Glomerular visceral epithelial cell (primary cell): Measurements from ENCODE around the gene KPNA6.
"Not testable (repeated sequence)": the region's sequence is repeated elsewhere in the genome, so short reads cannot be mapped to it uniquely, and the experiment has no call there.

Source experiments
- DNase-seq: peaks from one replicate; pipeline ENCODE4 v3.0.0-alpha.2; 2016; ENCODE audit errors: extremely low spot score

Gene KPNA6

DNA sequence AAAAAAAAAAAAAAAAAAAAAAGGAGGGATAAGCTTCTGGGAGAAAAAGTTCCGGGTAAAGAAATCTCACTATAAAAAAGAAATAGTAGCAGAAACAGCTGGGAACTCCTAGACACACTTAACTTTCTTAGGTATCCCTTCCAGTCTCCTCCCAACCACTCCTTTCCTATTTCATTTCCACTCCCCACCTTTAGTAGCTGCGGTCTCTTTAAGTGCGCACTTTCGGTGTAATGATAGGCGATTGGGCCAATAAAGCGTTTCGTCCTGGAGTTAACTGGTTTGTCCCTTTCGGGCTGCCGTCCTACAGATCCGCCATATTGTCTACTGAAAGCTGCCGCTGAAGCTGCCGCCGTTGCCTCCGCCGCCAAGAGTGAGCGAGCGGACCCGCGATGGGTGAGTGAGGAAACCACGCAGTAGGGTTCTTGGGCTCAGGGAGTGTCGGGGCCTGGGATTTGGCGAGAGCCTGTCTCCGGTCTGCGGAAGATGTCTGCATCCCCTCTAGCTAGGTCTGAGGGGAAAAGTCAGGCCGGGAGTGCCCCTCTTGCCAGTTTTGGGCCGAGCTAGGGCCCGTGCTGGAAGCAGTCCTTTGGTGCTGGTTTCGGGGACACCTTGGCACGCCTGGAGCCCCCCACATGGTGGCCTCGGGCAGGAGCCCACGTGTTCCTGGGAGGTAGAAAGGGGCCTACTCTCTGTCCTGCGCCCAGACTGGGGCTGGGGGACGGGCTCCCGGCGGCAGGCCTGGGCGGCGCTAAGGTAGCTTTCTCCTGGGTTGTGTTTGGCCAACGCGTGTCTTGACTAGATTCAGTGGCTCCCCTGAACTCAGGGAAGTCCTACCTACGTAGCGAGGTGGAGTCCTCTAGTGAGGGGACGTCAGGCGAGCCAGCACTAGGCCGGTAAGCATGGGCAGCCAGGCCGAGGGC lies at the start of gene KPNA6:
KPNA6 (plus strand) TSS at position 315 of the 920 bp plus-strand sequence; CDS start at position 390, 75 bp downstream.
- peak; percentile 94 for DNase-seq

DNA sequence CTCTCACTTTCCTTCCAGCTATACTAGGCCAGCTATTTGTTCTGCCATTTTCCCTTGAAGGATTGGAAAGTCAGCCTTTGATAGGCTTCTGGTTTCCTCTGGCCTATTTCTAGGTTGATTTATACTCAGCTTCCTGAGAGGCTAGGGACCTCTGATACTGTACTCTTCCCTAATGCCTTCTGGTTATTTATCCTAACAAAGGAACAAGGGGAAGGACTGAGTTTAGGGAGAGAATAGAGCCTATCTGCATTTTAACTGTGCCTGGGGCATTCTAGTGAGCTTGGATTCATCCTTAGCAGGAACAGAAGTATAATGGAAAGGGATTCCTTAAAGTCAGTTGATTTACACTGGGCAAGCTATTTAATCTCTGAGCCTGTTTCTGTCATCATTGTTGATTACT lies 46.9 kb upstream of the KPNA6 start:
- DNase-seq: no peak

DNA sequence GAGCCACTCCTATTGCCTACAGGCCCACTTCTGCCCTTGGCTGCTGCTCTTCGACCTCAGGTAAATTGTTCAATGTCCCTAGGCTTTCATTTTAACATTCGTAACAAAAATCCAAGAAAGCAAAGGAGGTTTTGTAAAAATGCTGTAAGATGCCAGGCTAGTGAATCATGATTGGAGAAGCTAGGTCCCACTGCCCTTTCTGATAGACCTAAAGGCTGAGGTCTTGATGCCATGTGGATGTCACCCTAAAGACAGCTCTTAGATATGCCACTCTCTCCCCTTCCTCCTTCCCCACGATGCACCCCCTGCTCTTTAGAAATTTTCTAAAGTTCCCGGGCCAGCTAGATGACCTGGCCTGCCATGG lies 45.0 kb upstream of the KPNA6 start:
- DNase-seq: peak; percentile 13

DNA sequence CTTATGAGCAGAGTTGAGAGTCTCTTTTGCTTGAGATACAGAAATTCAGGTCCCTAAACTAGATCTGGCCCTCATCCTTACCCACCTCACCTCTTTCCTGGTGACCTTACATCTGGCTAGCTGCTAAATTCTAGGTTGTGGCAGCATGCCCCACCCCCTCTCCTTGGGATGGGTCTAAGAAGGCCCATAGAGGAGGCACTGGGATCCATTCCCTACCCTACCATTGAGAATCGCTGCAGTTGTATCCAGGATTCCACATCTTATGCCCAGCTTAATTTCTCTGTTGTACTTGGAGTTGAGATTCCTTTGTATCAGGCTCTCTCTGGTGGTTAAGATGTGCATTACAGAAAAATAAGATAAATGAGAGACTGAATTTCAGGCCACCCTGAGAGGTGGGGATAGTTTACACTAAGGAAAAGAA lies 44.6 kb upstream of the KPNA6 start:
- DNase-seq: peak; percentile 57

DNA sequence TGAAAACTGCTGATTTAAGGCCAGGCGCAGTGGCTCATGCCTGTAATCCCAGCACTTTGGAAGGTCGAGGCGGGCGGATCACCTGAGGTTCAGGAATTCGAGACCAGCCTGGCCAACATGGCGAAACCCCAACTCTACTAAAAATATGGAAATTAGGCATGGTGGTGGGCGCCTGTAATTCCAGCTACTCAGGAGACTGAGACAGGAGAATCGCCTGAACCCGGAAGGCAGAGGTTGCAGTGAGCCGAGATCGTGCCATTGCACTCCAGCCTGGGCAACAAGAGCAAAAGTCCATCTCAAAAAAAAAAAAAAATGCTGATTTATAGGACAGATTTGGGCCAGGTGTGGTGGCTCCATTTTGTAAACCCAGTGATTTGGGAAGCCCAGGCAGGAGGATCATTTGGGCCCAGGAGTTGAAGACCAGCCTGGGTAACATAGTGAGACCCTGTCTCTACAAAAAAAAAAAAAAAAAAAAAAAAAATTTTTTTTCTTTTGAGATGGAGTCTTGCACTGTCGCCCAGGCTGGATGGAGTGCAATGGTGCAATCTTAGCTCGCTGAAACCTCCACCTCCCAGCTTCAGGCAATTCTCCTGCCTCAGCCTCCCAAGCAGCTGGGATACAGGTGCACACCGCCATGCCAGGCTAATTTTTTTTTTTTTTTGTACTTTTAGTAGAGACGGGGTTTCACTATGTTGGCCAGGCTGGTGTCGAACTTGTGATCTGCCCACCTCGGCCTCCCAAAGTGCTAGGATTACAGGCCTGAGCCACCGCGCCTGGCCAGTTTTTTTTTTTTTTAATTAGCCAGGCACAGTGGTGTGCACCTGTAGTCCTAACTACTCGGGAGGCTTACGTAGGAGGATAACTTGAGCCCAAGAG lies 42.0 kb upstream of the KPNA6 start:
- DNase-seq: not testable (repeated sequence)

DNA sequence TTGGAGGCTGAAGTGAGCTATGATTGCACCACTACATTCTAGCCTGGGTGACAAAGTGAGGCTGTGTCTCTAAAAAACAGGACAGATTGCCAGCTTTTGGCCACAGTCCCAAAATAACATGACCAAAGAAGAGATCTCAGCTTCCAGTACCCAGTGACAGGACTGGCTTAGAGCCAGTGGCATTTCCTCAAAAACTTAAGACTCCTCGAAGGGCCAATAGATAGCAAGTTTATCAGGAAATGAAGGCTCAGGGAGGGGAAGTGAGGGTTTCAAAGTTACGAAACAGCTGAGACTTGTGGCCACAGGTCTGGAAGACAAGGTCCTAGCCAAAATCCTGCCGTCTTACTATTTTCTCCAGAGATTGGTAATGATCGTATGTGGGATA lies 41.4 kb upstream of the KPNA6 start:
- DNase-seq: peak; percentile 82

DNA sequence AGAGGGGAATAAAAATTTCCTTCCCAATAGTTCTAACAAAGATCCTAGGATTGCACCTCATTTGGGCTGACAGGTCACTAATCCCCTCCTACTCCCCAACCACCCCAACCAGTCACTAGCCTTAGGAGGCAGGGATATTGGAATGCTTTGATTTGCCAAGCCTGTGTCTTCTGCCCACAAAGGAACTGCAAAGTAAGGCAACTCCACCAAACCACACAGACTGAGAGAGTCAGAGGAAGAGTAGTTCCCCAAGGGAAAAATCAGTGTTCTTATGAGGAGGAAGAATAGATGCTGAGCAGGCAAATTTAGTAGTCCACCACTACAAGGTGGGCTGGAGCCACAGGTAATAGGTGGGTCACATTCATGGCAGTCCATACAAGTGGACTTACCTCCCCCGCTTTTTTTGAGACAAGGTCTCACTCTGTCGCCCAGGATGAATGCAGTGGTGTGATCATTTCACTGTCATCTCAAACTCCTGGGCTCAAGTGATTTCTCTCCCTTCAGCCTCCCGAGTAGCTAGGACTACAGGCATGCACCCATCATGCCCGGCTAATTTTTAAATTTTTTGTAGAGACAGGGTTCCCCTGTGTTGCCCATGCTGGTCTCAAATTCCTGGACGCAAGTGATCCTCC lies 38.8 kb upstream of the KPNA6 start:
- peak; percentile 71 for DNase-seq

DNA sequence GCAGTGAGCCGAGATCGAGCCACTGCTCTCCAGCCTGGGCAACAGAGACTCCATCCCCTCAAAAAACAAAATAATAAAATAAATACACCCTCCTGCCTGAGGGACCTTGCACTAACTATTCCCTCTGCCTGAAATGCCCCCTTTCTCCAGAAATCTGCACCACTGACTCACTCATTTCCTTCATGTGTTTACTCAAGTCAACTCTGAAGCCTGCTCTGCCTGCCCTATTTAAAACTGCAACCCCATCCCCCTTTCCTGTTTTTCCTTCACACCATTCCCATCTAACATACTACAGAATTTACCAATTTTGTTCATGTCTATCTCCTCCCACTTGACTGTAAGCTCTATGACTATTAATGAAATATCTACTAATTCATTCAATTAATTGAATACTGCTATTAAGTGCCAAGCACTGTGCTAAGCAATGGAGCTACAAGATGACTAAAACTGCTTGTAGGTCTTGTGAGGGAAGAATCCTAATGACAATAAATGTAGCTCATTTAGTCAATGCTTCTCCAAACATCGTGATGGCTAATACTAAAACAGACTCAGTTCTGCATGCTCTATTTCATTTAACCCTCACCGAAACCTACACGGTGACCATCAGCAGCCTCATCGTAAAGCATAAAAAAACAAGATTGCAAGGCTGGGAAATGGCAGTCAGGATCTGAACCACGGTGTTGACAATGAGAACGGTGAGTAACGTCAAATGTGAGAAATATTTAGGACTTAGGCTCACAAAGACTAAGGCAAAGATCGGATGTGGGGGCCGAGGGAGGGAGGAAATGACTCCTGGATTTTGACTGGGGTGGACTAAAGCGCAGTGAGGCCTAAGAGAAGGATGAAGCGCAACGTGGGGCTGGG lies 35.9 kb upstream of the KPNA6 start:
- DNase-seq: peak; percentile 36

DNA sequence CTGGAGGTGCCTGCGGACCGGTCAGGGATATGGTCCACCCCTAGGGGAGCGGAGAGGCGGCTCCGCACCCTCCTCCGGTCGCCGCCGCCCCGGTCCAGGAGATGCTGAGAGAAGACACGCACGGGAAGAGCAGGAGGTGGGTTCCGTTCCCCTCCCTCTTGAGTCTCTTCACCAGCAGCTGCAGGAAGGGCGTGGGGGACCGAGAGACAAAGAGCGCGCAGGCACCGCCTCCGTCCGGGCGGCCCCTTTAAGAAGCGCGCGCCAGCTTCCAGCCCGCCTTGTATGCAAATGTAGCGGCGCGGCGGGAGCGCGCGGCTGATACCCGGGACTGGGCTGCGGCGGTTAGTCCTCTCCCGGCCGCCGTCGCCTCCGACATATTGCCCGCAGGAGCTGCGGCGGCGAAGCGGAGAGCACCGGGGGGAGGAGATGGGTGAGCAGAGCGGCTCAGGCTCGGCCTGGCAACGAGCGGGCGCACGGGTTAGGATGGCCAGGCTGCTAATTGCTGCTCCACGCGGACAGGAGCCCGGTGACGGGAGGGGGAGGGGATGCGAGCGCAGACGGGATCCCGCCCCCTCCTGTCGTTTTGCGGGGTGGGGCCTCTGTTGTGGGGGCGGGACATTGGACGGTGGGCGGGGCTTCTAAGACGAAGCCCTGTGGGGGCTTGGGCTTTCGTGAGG lies 35.1 kb upstream of the KPNA6 start, which contains the start of gene TMEM39B:
TMEM39B (plus strand) TSS at position 318 of the 677 bp plus-strand sequence; CDS start at position 427, 109 bp downstream.
- peak; percentile 94 for DNase-seq

DNA sequence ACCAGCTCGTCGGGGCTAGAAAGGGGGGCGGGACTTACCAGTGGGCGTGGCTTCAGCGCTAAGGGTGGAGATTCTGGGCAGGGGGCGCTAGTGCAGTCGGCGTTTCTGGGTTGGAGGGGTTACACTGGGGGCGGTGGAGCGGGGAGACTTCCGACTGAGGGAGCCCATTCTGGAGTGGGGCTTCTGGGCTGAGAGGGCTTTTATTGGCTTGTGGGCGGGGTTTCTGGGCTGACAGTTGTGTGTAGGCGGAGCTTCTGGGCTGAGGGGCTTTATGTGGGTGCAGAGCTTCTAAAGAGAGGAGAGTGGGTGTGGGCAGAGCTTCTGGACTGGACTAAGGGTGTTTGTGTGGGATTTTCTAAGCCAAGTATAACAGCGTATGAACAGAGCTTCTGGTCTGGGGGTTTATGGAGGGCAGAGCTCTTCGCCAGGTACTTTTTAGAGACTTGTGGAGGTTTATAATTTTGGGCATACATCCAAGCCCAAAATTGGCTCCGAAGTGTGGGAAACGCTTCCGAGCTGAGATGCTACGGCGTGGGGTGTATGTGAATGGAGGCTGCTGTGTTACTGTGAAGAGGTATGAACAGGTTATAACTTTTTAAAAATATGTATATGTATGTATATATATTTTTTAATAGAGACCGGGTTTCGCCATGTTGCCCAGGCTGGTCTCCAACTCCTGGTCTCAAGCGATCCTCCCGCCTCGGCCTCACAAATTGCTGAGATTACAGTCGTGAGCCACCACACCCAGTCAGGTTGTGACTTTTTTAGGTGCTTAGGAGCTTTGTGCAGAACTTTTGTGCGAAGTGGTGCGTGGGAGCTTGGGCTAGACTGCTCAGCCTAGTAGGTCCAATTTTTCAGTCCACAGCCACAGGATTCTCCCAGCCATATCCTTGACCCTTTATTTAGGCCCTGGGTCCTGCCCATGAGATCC lies 34.3 kb upstream of the KPNA6 start:
- DNase-seq: no peak

DNA sequence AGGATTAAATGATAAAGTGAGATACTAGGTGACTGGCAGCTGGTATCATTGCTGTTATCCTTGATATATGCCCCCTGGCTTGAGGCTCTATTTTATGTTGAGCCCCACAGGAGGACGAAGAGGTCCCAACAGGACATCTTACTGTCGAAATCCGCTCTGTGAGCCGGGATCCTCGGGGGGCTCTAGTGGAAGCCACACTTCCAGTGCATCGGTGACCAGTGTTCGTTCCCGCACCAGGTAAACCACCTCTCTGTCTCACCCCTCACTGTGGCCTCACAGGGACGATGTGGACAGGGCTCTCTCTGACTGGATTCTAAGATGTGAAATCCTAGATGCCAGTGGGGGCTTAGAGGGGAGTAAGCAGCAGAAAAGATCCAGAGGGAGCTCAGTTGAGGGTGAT lies 33.0 kb upstream of the KPNA6 start:
- no peak for DNase-seq

DNA sequence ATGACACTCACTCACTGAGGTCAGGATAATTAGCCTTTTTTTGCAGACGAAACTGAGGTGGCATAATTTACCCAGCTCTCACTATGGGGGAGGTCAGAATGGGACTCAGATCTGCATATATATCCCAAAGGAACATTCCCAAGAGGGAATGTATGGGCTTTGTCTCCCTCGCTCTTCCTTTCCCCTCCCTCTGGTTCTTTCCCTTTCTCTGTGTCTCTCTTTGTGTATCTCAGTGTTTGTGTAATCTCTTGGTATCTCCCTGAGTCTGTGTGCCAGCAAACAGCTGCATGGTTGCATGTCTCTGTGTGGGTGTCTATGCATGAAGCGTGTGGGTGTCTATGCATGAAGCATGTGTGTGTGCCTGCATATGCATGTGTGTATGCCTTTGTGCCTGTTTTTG lies 30.4 kb upstream of the KPNA6 start:
- DNase-seq: no peak

DNA sequence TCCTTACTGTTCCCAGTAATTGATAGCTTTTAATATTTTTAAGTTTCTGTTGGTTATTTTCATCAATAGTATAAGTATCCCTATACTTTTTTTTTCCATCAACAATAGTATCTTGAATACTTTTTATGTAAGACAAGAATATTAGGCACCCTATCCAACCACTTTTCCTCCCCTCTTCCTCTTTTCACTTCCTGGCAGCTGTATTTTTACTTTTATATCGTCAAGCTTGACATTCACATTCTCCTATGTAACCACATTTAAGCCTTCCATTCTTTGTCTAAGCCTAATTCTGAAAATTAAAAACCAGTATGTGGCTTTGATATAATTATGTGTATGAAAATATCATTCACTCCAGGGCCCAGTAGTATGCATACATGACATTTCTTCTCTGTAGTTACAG lies 25.8 kb upstream of the KPNA6 start:
- DNase-seq: no peak

DNA sequence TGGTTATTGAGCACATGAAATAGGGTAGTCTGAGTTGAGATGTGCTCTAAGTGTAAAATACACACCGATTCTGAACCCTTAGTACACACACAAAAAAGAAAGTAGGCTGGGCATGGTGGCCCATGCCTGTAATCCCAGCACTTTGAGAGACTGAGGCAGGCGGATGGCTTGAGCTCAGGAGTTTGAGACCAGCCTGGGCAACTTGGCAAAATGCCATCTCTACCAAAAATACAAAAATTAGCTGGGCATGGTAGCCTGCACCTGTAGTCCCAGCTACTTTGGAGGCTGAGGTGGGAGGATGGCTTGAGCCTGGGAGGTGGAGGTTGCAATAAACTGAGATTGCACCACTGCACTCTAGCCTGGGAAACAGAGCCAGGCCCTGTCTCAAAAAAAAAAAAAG lies 21.5 kb upstream of the KPNA6 start:
- not testable (repeated sequence) for DNase-seq

DNA sequence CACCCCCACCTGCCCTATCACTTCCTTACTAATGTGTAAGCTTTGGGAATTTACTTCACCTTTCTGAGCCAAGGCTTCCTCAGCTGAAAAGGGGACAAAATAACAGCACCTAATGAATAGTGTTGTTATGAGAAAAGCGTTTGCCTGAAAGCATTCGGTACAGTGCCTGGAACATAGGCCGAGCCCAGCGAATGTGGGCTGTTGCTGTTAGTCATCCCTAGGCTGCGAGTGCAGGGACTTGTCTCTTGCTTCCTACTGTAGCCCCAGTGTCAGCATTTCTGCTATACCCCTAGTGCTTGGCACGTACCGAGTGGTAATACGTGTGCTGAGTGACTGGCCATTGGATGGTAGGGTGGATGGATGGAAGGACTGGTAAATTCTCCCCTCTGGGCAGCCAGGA lies 16.7 kb upstream of the KPNA6 start:
- DNase-seq: no peak

DNA sequence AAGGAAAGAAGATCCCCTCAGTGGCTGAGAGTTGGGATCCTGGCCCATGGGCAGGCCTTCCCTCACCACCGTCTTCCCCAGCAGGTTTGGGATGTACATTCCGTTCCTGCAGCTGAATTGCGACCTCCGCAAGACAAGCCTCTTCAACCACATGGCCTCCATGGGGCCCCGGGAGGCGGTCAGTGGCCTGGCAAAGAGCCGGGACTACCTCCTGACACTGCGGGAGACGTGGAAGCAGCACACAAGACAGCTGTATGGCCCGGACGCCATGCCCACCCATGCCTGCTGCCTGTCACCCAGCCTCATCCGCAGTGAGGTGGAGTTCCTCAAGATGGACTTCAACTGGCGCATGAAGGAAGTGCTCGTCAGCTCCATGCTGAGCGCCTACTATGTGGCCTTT lies 16.3 kb upstream of the KPNA6 start:
- DNase-seq: no peak

DNA sequence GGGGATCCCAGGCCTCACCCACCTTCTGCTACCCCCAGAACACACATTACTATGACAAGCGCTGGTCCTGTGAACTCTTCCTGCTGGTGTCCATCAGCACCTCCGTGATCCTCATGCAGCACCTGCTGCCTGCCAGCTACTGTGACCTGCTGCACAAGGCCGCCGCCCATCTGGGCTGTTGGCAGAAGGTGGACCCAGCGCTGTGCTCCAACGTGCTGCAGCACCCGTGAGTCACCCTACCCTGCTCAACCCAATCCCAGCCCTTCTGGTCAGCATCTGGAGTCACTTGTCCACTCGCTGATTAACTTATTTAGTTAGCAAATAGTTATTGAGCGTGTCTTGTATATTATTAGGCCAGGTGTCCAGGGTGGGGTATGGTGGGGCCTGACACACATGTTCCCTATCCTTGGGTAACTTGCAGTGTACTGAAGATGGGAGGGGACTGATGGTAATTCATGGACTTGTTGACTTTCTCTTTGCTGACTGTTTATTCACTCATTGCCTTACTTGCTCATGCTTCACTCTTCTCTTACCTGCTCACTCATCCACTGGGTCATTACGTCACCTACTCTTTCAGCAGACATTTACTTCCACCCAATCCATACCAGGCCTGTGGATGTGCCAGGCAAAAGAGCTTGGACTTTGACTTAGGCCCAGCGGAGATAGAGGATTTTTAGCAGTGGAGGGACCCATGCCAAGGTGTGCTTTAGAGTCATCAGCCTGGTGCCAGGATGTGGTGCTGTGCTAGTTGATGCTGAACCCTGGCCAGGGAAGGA lies 12.9 kb upstream of the KPNA6 start:
- DNase-seq: no peak

DNA sequence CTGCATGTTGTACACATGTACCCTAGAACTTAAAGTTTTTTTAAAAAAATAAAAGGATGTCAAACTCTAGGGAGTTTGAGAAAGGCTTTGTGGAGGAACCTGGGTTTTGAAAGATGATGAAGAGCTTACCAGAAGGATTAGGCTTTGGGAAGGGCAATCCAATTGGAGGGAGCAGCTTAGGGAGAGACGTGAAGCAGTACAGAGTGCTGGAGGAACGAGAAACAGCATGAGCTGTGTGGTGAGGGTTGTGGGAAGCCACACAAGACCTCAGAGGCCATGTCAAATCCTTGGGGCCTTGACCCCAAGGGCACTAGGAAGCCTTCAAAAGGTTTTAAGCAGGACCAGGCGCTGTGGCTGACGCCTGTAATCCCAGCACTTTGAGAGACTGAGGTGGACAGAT lies 8.4 kb upstream of the KPNA6 start:
- DNase-seq: no peak

DNA sequence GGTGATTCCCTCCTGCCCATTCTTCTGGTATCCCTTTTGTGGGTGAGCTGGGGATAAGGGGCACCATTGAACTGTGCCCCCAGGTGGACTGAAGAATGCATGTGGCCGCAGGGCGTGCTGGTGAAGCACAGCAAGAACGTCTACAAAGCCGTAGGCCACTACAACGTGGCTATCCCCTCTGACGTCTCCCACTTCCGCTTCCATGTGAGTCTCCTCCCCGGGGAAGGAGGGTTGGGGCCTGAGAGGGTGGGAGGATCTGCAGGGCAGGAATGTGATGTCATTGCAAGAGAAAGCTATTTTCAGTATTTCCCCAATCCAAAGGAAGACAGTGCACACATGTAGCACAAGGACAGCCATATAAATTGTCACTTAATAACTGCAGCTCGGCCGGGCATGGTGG lies 7.5 kb upstream of the KPNA6 start:
- no peak for DNase-seq
